Body of pancreas (tissue), 4 donors: Measurements from ENCODE around the gene SART3. TPM values are rescaled to one million over a fixed set of nuclear protein-coding genes. Genes with fewer than 3 reads are reported as not detected.

Source experiments
- ATAC-seq: fragments of 150-250 bp; one replicate; pipeline ENCODE4 v1.9.1; 2016
- DNase-seq, 4 donors: peaks; one replicate each; pipeline ENCODE4 v3.0.0-alpha.2; 2019
- H3K27ac ChIP-seq, 4 donors: fragments of 200-600 bp; sonication (generic); 1 replicate in 3 of 4; 2 replicates in 1 of 4; pipeline versions ENCODE4 v1.5.1 to v1.6.1; 2016 to 2019; ENCODE audit warnings: mild to moderate bottlenecking in 1 of 4, mixed read lengths in 1 of 4, moderate library complexity in 1 of 4
- H3K27me3 ChIP-seq, 2 donors: fragments of 200-600 bp; sonication (generic); one replicate each; pipeline ENCODE4 v1.6.0; 2016; ENCODE audit warnings: mild to moderate bottlenecking in 1 of 2
- H3K36me3 ChIP-seq, 2 donors: fragments of 200-600 bp; sonication (generic); replicated peaks in 1 of 2; 2 replicates each; pipeline ENCODE4 v1.5.1; 2016; ENCODE audit warnings: low read depth in 2 of 2; ENCODE audit not compliant: insufficient read depth in 1 of 2
- H3K4me1 ChIP-seq: fragments of 200-600 bp; sonication (generic); one replicate; pipeline ENCODE4 v1.6.0; 2016
- H3K4me3 ChIP-seq, 2 donors: fragments of 200-600 bp; sonication (generic); 1 replicate in 1 of 2; 2 replicates in 1 of 2; pipeline ENCODE4 v1.5.1; 2016 to 2019
- H3K9me3 ChIP-seq, 3 donors: fragments of 200-600 bp; sonication (generic); 1 replicate in 2 of 3; 2 replicates in 1 of 3; pipeline ENCODE4 v1.5.1; 2016
- CTCF ChIP-seq, 7 experiments: fragments of 450-650 bp in 4 of 7; fragments of 200-600 bp in 3 of 7; sonication (generic) in 3 of 7; IDR thresholded peaks; one replicate each; pipeline ENCODE4 v1.5.1; 2016 to 2019; ENCODE audit warnings: antibody characterized with exemption in 7 of 7
- POLR2A ChIP-seq, 3 donors: fragments of 450-650 bp; IDR thresholded peaks; one replicate each; pipeline ENCODE4 v1.6.1; 2016; ENCODE audit warnings: antibody characterized with exemption in 3 of 3, mild to moderate bottlenecking in 2 of 3
- WGBS, 2 donors: methylation state at CpG; one replicate each; pipeline ENCODE4 v1.1.5; 2017; 5-methylcytosine and 5-hydroxymethylcytosine counted together
- intact Hi-C: fragments of 100-400 bp; cut with DNase I; formaldehyde crosslinking; loops from one replicate; pipeline ENCODE4 v1.15.1; 2023
- total RNA-seq, 2 donors: library from RNA; depleted of rRNA; stranded (reverse); fragments of >200 nt; gene quantifications; one replicate each; pipeline ENCODE4 v1.1.0, GENCODE V29; 2016

SART3 gene
- total RNA-seq, 2 donors from 2014 or later: 20.2 to 38.6 TPM

- WGBS, 2 donors: 70 to 77% methylated on average over 12 to 27 of the region's 33 CpGs
- Histone ChIP-seq H3K36me3 (no peaks in the 10 kb centered on the region), H3K4me3 (no peak overlapping the region), H3K27me3 (no peaks in the 10 kb centered on the region), H3K4me1 (no peaks in the 10 kb centered on the region), H3K9me3 (no peaks in the 10 kb centered on the region), H3K27ac (peak overlapping the region in 1 of 4 donors; percentile 34)
- ATAC-seq (no peak), DNase-seq (no peak)
- intact Hi-C loops: no loop called here
- TF ChIP-seq POLR2A (IDR thresholded peaks at IDR 0.05) (no peak), CTCF (IDR thresholded peaks at IDR 0.05) (no peak)
Observed at GRCh38 chr12:108581311-108582227, 20.6 kb upstream of the SART3 start.

- no peaks in the 10 kb centered on the region for H3K36me3 ChIP-seq
- H3K27me3 ChIP-seq: no peaks in the 10 kb centered on the region
- intact Hi-C loops: no loop called here
- H3K4me1 ChIP-seq: no peaks in the 10 kb centered on the region
- TF ChIP-seq CTCF (IDR thresholded peaks at IDR 0.05): no peak
- no peak for TF ChIP-seq POLR2A (IDR thresholded peaks at IDR 0.05)
- WGBS, 2 donors: 33 to 52% methylated on average over 3 of the region's 3 CpGs
- ATAC-seq (peak; percentile 53), DNase-seq (peak in 2 of 4 donors; percentile 18 to 27)
- no peak overlapping the region for H3K27ac ChIP-seq
- no peak overlapping the region for H3K4me3 ChIP-seq
- no peaks in the 10 kb centered on the region for H3K9me3 ChIP-seq
Observed at GRCh38 chr12:108580531-108580930, 19.6 kb upstream of the SART3 start.

GRCh38 chr12:108578813-108579212 is 17.8 kb upstream of the SART3 start:
- no peaks in the 10 kb centered on the region for H3K36me3 ChIP-seq

GRCh38 chr12:108578264-108578663 is 17.3 kb upstream of the SART3 start:
- ATAC-seq: no peak

More at GRCh38 chr12:108578813-108579212, 17.8 kb upstream of the SART3 start:
- Histone ChIP-seq H3K27me3 (no peaks in the 10 kb centered on the region), H3K4me1 (no peaks in the 10 kb centered on the region), H3K4me3 (no peak overlapping the region), H3K27ac (no peak overlapping the region), H3K9me3 (no peaks in the 10 kb centered on the region)
- intact Hi-C loops: loop anchor here (5.0 to 10.0 kb wide), 2 partner anchors 33 to 236 kb away; no protein-coding TSS in a partner anchor
- ATAC-seq (no peak), DNase-seq (no peak)
- WGBS, 2 donors: 86 to 87% methylated on average over 3 of the region's 3 CpGs
- TF ChIP-seq POLR2A (IDR thresholded peaks at IDR 0.05) (no peak), CTCF (IDR thresholded peaks at IDR 0.05) (no peak)

More at GRCh38 chr12:108578264-108578663, 17.3 kb upstream of the SART3 start:
- Histone ChIP-seq H3K4me1 (no peaks in the 10 kb centered on the region), H3K9me3 (no peaks in the 10 kb centered on the region), H3K36me3 (no peaks in the 10 kb centered on the region), H3K27me3 (no peaks in the 10 kb centered on the region), H3K4me3 (no peak overlapping the region), H3K27ac (no peak overlapping the region)
- intact Hi-C loops: loop anchor here (5.0 to 10.0 kb wide), 2 partner anchors 34 to 237 kb away; no protein-coding TSS in a partner anchor
- TF ChIP-seq POLR2A (IDR thresholded peaks at IDR 0.05): no peak
- no peak for TF ChIP-seq CTCF (IDR thresholded peaks at IDR 0.05)
- DNase-seq: no peak
- 61 to 80% methylated on average over 2 of the region's 2 CpGs for WGBS, 2 donors
